Right forelimb (tissue), 1 donor: ENCODE results near the gene HIVEP1.

Source experiments
- DNase-seq: peaks from one replicate; pipeline ENCODE4 v3.0.0-alpha.2; 2018

HIVEP1 gene

GRCh38 chr6:12012038-12012557 is at the start of gene HIVEP1:
Gene HIVEP1 (plus strand): TSS chr6:12012312. CDS start chr6:12015629, 3,317 bp downstream.
- DNase-seq: no peak

GRCh38 chr6:11963756-11964500 is 48.2 kb upstream of the HIVEP1 start:
- DNase-seq: no peak

- DNase-seq: no peak
These were observed 47.3 kb upstream of the HIVEP1 start for GRCh38 chr6:11964729-11965335.

- no peak for DNase-seq
These were observed 46.6 kb upstream of the HIVEP1 start for GRCh38 chr6:11965499-11965898.

- DNase-seq: no peak
These were observed 43.8 kb upstream of the HIVEP1 start for GRCh38 chr6:11968241-11968806.

- DNase-seq: no peak
These were observed 43.0 kb upstream of the HIVEP1 start for GRCh38 chr6:11969092-11969491.

- DNase-seq: no peak
These were observed 42.0 kb upstream of the HIVEP1 start for GRCh38 chr6:11970114-11970513.

GRCh38 chr6:11971154-11971553 is 41.0 kb upstream of the HIVEP1 start:
- DNase-seq: no peak

GRCh38 chr6:11972270-11972669 is 39.8 kb upstream of the HIVEP1 start:
- no peak for DNase-seq

- DNase-seq: no peak
These were observed 39.3 kb upstream of the HIVEP1 start for GRCh38 chr6:11972806-11973205.

GRCh38 chr6:11973238-11973637 is 38.9 kb upstream of the HIVEP1 start:
- no peak for DNase-seq

- DNase-seq: no peak
These were observed 38.0 kb upstream of the HIVEP1 start for GRCh38 chr6:11974089-11974488.

GRCh38 chr6:11975353-11975977 is 36.6 kb upstream of the HIVEP1 start:
- no peak for DNase-seq

GRCh38 chr6:11976489-11976888 is 35.6 kb upstream of the HIVEP1 start:
- no peak for DNase-seq

GRCh38 chr6:11977193-11977592 is 34.9 kb upstream of the HIVEP1 start:
- DNase-seq: no peak

- no peak for DNase-seq
These were observed 34.4 kb upstream of the HIVEP1 start for GRCh38 chr6:11977738-11978137.

- DNase-seq: no peak
These were observed 33.7 kb upstream of the HIVEP1 start for GRCh38 chr6:11978169-11978987.

- no peak for DNase-seq
These were observed 32.2 kb upstream of the HIVEP1 start for GRCh38 chr6:11979866-11980265.

GRCh38 chr6:11983306-11983705 is 28.8 kb upstream of the HIVEP1 start:
- DNase-seq: no peak

- DNase-seq: no peak
These were observed 24.7 kb upstream of the HIVEP1 start for GRCh38 chr6:11987386-11987785.

GRCh38 chr6:11989386-11989785 is 22.7 kb upstream of the HIVEP1 start:
- DNase-seq: no peak

GRCh38 chr6:11992086-11992485 is 20.0 kb upstream of the HIVEP1 start:
- DNase-seq: no peak
